ENCODE results near the gene B3GNT8. TPM values are rescaled to one million over a fixed set of nuclear protein-coding genes. Genes with fewer than 3 reads are reported as not detected.

Gene B3GNT8
- total and polyA plus RNA-seq, 2 of the 8 experiments (the other 6 are each of a cell fraction or from before 2014, with no cell fraction given): 0.67 to 0.86 TPM

- TF ChIP-seq USF2 (IDR thresholded peaks at IDR 0.05; ENCODE audit: low read length) (no peak), HDAC2 (IDR thresholded peaks at IDR 0.05; ENCODE audit: borderline replicate concordance in 1 of 2, low read depth in 2 of 2, low read length in 2 of 2) (no peak), CTBP2 (IDR thresholded peaks at IDR 0.05; ENCODE audit: borderline replicate concordance, insufficient read depth, insufficient read length, low read length) (no peak)
These were observed 28.1 kb downstream of the B3GNT8 start (continued) for GRCh38 chr19:41399091-41399490.

Data from H1 (cell line).